Fibroblast of skin of right quadriceps (primary cell): ENCODE data around the gene ITPR2.

ENCODE experiments used
- DNase-seq: peaks from one replicate; pipeline ENCODE4 v3.0.0-alpha.2; 2013

ITPR2 gene

GRCh38 chr12:26499979-26500640 is 332.9 kb downstream of the ITPR2 start:
- no peak for DNase-seq

GRCh38 chr12:26496170-26496569 is 336.8 kb downstream of the ITPR2 start:
- DNase-seq, result no peak

GRCh38 chr12:26493656-26494055 is 339.3 kb downstream of the ITPR2 start:
- DNase-seq, result no peak

- no peak for DNase-seq
These were observed 340.6 kb downstream of the ITPR2 start for GRCh38 chr12:26492406-26492805.

- DNase-seq, result no peak
These were observed 343.1 kb downstream of the ITPR2 start for GRCh38 chr12:26489908-26490307.

- no peak for DNase-seq
These were observed 344.6 kb downstream of the ITPR2 start for GRCh38 chr12:26488351-26488750.

- no peak for DNase-seq
These were observed 359.7 kb downstream of the ITPR2 start for GRCh38 chr12:26473291-26473690.

- peak; percentile 14 for DNase-seq
These were observed 361.4 kb downstream of the ITPR2 start for GRCh38 chr12:26471560-26471959.

- no peak for DNase-seq
These were observed 363.4 kb downstream of the ITPR2 start for GRCh38 chr12:26469421-26470180.

- no peak for DNase-seq
These were observed 365.6 kb downstream of the ITPR2 start for GRCh38 chr12:26467351-26467750.

GRCh38 chr12:26466726-26467125 is 366.3 kb downstream of the ITPR2 start:
- DNase-seq, result no peak

GRCh38 chr12:26465419-26466097 is 367.4 kb downstream of the ITPR2 start:
- DNase-seq, result no peak

GRCh38 chr12:26461776-26462175 is 371.2 kb downstream of the ITPR2 start:
- no peak for DNase-seq

- DNase-seq, result no peak
These were observed 372.6 kb downstream of the ITPR2 start for GRCh38 chr12:26460361-26460760.

GRCh38 chr12:26455936-26456574 is 376.9 kb downstream of the ITPR2 start:
- no peak for DNase-seq

GRCh38 chr12:26453246-26453645 is 379.7 kb downstream of the ITPR2 start:
- no peak for DNase-seq

GRCh38 chr12:26452511-26452910 is 380.5 kb downstream of the ITPR2 start:
- DNase-seq, result no peak

- no peak for DNase-seq
These were observed 381.2 kb downstream of the ITPR2 start for GRCh38 chr12:26451763-26452162.

- no peak for DNase-seq
These were observed 387.1 kb downstream of the ITPR2 start for GRCh38 chr12:26445909-26446308.

- DNase-seq, result no peak
These were observed 389.7 kb downstream of the ITPR2 start for GRCh38 chr12:26443309-26443708.

- DNase-seq, result no peak
These were observed 391.6 kb downstream of the ITPR2 start for GRCh38 chr12:26441434-26441833.

- no peak for DNase-seq
These were observed 398.0 kb downstream of the ITPR2 start for GRCh38 chr12:26435069-26435404.

- peak; percentile 64 for DNase-seq
These were observed 398.5 kb downstream of the ITPR2 start for GRCh38 chr12:26434299-26435068.
